HepG2 (cell line): ENCODE measurements around the gene SYNGR4.

ENCODE experiments used
- CREM ChIP-seq, 2 experiments: sonication (generic) in 1 of 2; formaldehyde crosslinking in 1 of 2; IDR thresholded peaks; 2 replicates each; pipeline versions ENCODE4 v1.4.0 to v1.6.1; 2016 to 2020; ENCODE audit warnings: antibody characterized with exemption in 1 of 2, mild to moderate bottlenecking in 1 of 2, missing genetic modification reagents in 1 of 2
- EP300 ChIP-seq, 3 experiments: sonication (generic) in 1 of 3; formaldehyde crosslinking in 1 of 3; IDR thresholded peaks; 2 replicates each; pipeline versions ENCODE4 v1.5.1 to v1.6.1; 2011 to 2020; ENCODE audit warnings: low read depth in 2 of 3, low read length in 2 of 3, borderline replicate concordance in 1 of 3, improper control_type of control experiment in 1 of 3, mild to moderate bottlenecking in 1 of 3, missing genetic modification reagents in 1 of 3, moderate library complexity in 1 of 3
- ESRRA ChIP-seq: sonication (generic); formaldehyde crosslinking; IDR thresholded peaks from 2 replicates; pipeline ENCODE4 v1.5.1; 2020; ENCODE audit warnings: mild to moderate bottlenecking, low read depth, missing genetic modification reagents
- GTF2F1 ChIP-seq: fragments of 150-350 bp; IDR thresholded peaks from 2 replicates; pipeline ENCODE4 v1.6.1; 2014; ENCODE audit warnings: low read length
- JDP2 ChIP-seq: sonication (generic); formaldehyde crosslinking; IDR thresholded peaks from 2 replicates; pipeline ENCODE4 v1.8.1; 2022; ENCODE audit warnings: missing genetic modification reagents, borderline replicate concordance
- JUND ChIP-seq: sonication (generic); formaldehyde crosslinking; IDR thresholded peaks from 2 replicates; pipeline ENCODE4 v1.8.0; 2022; ENCODE audit warnings: mild to moderate bottlenecking, missing genetic modification reagents
- ZBTB40 ChIP-seq, 2 experiments: fragments of 450-650 bp in 1 of 2; sonication (generic) in 1 of 2; formaldehyde crosslinking in 1 of 2; IDR thresholded peaks; 2 replicates each; pipeline versions ENCODE4 v1.6.1 to v1.8.0; 2016 to 2022; ENCODE audit warnings: antibody characterized with exemption in 1 of 2, mild to moderate bottlenecking in 1 of 2, missing genetic modification reagents in 1 of 2
- ZFP41 ChIP-seq: sonication (generic); formaldehyde crosslinking; IDR thresholded peaks from 2 replicates; pipeline ENCODE4 v1.4.0; 2020; ENCODE audit warnings: mild to moderate bottlenecking, missing genetic modification reagents, borderline replicate concordance
- ZNF253 ChIP-seq: sonication (generic); formaldehyde crosslinking; IDR thresholded peaks from 2 replicates; pipeline ENCODE4 v1.8.0; 2022; ENCODE audit warnings: mild to moderate bottlenecking, missing genetic modification reagents, borderline replicate concordance
- ZNF556 ChIP-seq: sonication (generic); formaldehyde crosslinking; IDR thresholded peaks from 2 replicates; pipeline ENCODE4 v1.4.0; 2020; ENCODE audit warnings: mild to moderate bottlenecking, missing genetic modification reagents, borderline replicate concordance
- ZNF577 ChIP-seq: sonication (generic); formaldehyde crosslinking; IDR thresholded peaks from 2 replicates; pipeline ENCODE4 v1.4.0; 2020; ENCODE audit warnings: mild to moderate bottlenecking, low read depth, missing genetic modification reagents, borderline replicate concordance
- TF ChIP-seq, protein P1 (sequence below): IDR thresholded peaks from 2 replicates; pipeline ENCODE4 v1.6.1; 2018; ENCODE audit warnings: missing genetic modification reagents
- TF ChIP-seq, protein P2 (sequence below): sonication (generic); formaldehyde crosslinking; IDR thresholded peaks from 2 replicates; pipeline ENCODE4 v1.4.0; 2020; ENCODE audit warnings: missing genetic modification reagents

DNA sequence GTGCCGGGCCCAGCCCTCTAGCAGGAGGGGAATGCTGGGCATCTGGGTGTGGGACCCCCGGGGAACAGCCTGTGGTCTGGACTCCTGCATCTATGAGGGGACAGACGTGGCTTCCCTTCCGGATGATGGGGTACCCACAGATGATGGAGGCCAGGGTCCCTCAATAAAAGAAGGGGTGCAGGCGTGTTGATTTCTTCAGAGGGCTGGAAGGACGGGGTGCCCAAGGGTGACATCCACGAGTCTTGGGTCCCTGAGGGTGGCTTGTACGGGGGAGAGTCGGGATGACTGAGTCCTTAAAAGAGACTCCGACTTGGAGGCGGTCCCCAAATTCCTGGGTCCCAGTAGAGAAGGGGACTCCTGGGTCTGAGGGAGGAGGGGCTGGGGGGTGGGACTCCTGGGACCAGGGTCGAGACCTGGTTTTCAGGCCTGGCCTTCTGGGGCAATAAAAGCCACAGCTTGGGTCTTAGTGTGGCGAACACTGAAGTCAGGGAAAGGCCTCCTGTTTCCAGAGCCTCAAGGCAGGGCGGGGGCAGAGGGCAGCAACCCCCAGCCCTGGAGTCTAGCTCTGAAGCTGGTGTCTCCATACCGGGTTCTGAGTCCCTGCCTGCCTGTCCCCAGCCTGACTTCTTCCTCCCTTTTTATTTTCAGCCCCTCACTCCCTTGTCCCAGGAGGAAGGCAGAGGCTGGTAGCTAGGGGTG lies 28.8 kb downstream of the SYNGR4 start:
- TF ChIP-seq JUND (CRISPR knock-in tag) (no peak), EP300 (IDR thresholded peaks at IDR 0.05; ENCODE audit: low read depth in 2 of 2, low read length in 2 of 2) (no peak), EP300 (CRISPR knock-in tag; IDR thresholded peaks at IDR 0.05; ENCODE audit: borderline replicate concordance) (no peak), ZNF253 (CRISPR knock-in tag) (no peak), GTF2F1 (no peak), JDP2 (CRISPR knock-in tag) (no peak), CREM (IDR thresholded peaks at IDR 0.05) (no peak), CREM (CRISPR knock-in tag; IDR thresholded peaks at IDR 0.05) (no peak), ZNF556 (CRISPR knock-in tag) (no peak), ZBTB40 (IDR thresholded peaks at IDR 0.05) (no peak), ZBTB40 (CRISPR knock-in tag; IDR thresholded peaks at IDR 0.05) (no peak), ZFP41 (CRISPR knock-in tag) (no peak), ZNF577 (CRISPR knock-in tag) (no peak), ESRRA (CRISPR knock-in tag) (no peak)
- TF ChIP-seq, protein P1, sequence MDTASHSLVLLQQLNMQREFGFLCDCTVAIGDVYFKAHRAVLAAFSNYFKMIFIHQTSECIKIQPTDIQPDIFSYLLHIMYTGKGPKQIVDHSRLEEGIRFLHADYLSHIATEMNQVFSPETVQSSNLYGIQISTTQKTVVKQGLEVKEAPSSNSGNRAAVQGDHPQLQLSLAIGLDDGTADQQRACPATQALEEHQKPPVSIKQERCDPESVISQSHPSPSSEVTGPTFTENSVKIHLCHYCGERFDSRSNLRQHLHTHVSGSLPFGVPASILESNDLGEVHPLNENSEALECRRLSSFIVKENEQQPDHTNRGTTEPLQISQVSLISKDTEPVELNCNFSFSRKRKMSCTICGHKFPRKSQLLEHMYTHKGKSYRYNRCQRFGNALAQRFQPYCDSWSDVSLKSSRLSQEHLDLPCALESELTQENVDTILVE (CRISPR knock-in tag) = no peak
- TF ChIP-seq, protein P2, sequence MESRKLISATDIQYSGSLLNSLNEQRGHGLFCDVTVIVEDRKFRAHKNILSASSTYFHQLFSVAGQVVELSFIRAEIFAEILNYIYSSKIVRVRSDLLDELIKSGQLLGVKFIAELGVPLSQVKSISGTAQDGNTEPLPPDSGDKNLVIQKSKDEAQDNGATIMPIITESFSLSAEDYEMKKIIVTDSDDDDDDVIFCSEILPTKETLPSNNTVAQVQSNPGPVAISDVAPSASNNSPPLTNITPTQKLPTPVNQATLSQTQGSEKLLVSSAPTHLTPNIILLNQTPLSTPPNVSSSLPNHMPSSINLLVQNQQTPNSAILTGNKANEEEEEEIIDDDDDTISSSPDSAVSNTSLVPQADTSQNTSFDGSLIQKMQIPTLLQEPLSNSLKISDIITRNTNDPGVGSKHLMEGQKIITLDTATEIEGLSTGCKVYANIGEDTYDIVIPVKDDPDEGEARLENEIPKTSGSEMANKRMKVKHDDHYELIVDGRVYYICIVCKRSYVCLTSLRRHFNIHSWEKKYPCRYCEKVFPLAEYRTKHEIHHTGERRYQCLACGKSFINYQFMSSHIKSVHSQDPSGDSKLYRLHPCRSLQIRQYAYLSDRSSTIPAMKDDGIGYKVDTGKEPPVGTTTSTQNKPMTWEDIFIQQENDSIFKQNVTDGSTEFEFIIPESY = no peak
